PC-3 (cell line): ENCODE data around the gene AGAP1.

Experiments used
- EZH2 ChIP-seq: fragments of 300-600 bp; sonication (generic); IDR thresholded peaks from one replicate; pipeline ENCODE4 v1.6.1; 2017; ENCODE audit warnings: antibody characterized with exemption, mild to moderate bottlenecking, low read length; ENCODE audit not compliant: unreplicated experiment
- TF ChIP-seq, protein P1 (sequence below): fragments of 300-600 bp; sonication (generic); conservative IDR thresholded peaks from 2 replicates; pipeline ENCODE4 v1.5.1; 2017; ENCODE audit warnings: antibody characterized with exemption, low read depth, mild to moderate bottlenecking, low read length

DNA sequence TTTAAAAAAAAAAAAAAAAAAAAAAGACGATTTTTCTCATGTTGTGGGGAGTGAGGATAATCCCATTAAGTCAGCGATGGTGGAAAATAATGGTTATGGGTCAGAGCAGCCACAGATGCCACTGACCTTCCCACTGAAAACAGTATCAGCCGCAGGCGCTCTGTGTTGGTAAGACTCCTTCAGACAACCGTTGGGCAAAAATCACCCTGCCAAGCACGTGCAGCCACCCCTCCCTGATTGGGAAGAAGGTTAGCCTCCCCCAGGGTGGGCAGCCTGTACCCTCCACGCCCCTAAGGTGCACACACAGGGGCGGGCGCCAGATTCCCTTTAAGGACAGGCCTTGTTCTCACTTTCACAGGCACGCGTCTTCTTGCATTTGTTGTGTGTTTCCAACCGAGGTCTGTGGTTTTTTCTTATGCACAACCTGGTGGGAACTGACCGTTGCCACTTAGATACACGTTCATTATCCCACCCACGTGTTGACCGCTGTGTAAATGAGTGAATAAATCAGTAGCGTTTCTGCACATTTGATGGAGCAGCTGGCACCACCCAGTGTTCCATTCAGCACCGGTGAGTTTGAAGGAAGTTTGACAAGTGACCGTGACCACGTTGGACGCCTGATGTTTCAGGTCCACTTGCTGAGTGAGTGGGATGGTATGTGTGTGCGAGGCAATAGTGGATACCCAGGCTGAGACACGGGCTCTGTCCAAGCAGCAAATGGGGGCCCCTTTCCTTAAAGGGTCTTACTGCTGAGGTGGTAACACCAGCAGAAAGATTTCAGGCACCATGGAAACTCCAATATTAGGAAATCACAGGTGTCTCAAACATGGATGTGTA is 476.6 kb downstream of the AGAP1 start:
- TF ChIP-seq, protein P1, sequence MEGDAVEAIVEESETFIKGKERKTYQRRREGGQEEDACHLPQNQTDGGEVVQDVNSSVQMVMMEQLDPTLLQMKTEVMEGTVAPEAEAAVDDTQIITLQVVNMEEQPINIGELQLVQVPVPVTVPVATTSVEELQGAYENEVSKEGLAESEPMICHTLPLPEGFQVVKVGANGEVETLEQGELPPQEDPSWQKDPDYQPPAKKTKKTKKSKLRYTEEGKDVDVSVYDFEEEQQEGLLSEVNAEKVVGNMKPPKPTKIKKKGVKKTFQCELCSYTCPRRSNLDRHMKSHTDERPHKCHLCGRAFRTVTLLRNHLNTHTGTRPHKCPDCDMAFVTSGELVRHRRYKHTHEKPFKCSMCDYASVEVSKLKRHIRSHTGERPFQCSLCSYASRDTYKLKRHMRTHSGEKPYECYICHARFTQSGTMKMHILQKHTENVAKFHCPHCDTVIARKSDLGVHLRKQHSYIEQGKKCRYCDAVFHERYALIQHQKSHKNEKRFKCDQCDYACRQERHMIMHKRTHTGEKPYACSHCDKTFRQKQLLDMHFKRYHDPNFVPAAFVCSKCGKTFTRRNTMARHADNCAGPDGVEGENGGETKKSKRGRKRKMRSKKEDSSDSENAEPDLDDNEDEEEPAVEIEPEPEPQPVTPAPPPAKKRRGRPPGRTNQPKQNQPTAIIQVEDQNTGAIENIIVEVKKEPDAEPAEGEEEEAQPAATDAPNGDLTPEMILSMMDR = no peak
- no peak for TF ChIP-seq EZH2
